Activated CD4-positive, alpha-beta T cell treated with anti-CD3 and anti-CD28 coated beads, Interleukin-2, amount 50 U/mL, for 48 hours (primary cell): ENCODE measurements around the gene OXSR1.
"Not testable (repeated sequence)": the region's sequence is repeated elsewhere in the genome, so short reads cannot be mapped to it uniquely, and the experiment has no call there.

ENCODE experiments used
- DNase-seq, 2 experiments: peaks; one replicate each; pipeline ENCODE4 v3.0.0-alpha.2; 2020

The OXSR1 gene

GRCh38 chr3:38169027-38169317 lies 3.6 kb downstream of the OXSR1 start:
- no peak for DNase-seq

GRCh38 chr3:38170722-38171121 lies 5.4 kb downstream of the OXSR1 start:
- DNase-seq: no peak

- DNase-seq: no peak
These were observed 6.3 kb downstream of the OXSR1 start for GRCh38 chr3:38171622-38172021.

GRCh38 chr3:38173834-38174418 lies 8.6 kb downstream of the OXSR1 start:
- no peak for DNase-seq

GRCh38 chr3:38177181-38177580 lies 11.8 kb downstream of the OXSR1 start:
- no peak for DNase-seq

GRCh38 chr3:38186781-38187180 lies 21.4 kb downstream of the OXSR1 start:
- no peak for DNase-seq

GRCh38 chr3:38190481-38190881 lies 25.1 kb downstream of the OXSR1 start:
- DNase-seq: no peak

GRCh38 chr3:38202931-38203330 lies 37.6 kb downstream of the OXSR1 start:
- DNase-seq: not testable (repeated sequence)

- DNase-seq: no peak
These were observed 38.4 kb downstream of the OXSR1 start for GRCh38 chr3:38203690-38204089.

- no peak for DNase-seq
These were observed 39.5 kb downstream of the OXSR1 start for GRCh38 chr3:38204599-38205471.

GRCh38 chr3:38205472-38205805 lies 40.1 kb downstream of the OXSR1 start:
- DNase-seq: peak in 1 of 2 experiments; percentile 29

- DNase-seq: no peak
These were observed 42.1 kb downstream of the OXSR1 start for GRCh38 chr3:38207254-38208003.

GRCh38 chr3:38210141-38210757 lies 44.9 kb downstream of the OXSR1 start:
- no peak for DNase-seq

- DNase-seq: no peak
These were observed 46.8 kb downstream of the OXSR1 start for GRCh38 chr3:38212141-38212540.

GRCh38 chr3:38214560-38214959 lies 49.2 kb downstream of the OXSR1 start:
- DNase-seq: no peak

- no peak for DNase-seq
These were observed 54.4 kb downstream of the OXSR1 start for GRCh38 chr3:38219609-38220197.

- no peak for DNase-seq
These were observed 55.7 kb downstream of the OXSR1 start for GRCh38 chr3:38221005-38221404.

- DNase-seq: no peak
These were observed 56.8 kb downstream of the OXSR1 start for GRCh38 chr3:38222032-38222634.

- no peak for DNase-seq
These were observed 59.0 kb downstream of the OXSR1 start for GRCh38 chr3:38224357-38224756.

GRCh38 chr3:38226273-38226672 lies 60.9 kb downstream of the OXSR1 start:
- no peak for DNase-seq

- DNase-seq: no peak
These were observed 62.7 kb downstream of the OXSR1 start for GRCh38 chr3:38227989-38228388.

GRCh38 chr3:38229036-38229435 lies 63.7 kb downstream of the OXSR1 start:
- DNase-seq: no peak

- no peak for DNase-seq
These were observed 67.4 kb downstream of the OXSR1 start for GRCh38 chr3:38232701-38233100.
